Peyer's patch (tissue), 4 donors: Measurements from ENCODE around the gene GABRB1.

Experiments
- CTCF ChIP-seq, 6 experiments: fragments of 450-650 bp in 4 of 6; fragments of 200-600 bp in 2 of 6; sonication (generic) in 1 of 6; IDR thresholded peaks; one replicate each; pipeline ENCODE4 v1.5.1; 2017 to 2019; ENCODE audit warnings: antibody characterized with exemption in 6 of 6, mild to moderate bottlenecking in 3 of 6, moderate library complexity in 1 of 6
- POLR2A ChIP-seq, 2 donors: fragments of 450-650 bp; IDR thresholded peaks; one replicate each; pipeline ENCODE4 v1.5.1; 2017; ENCODE audit warnings: antibody characterized with exemption in 2 of 2, mild to moderate bottlenecking in 2 of 2, moderate library complexity in 2 of 2

- TF ChIP-seq CTCF (IDR thresholded peaks at IDR 0.05) (no peak), POLR2A (IDR thresholded peaks at IDR 0.05) (no peak)
Measured at GRCh38 chr4:47270201-47270888, 239.0 kb downstream of the GABRB1 start.
